WTC11 (cell line): ENCODE results near the gene RIOX2. TPM values are rescaled to one million over a fixed set of nuclear protein-coding genes. Genes with fewer than 3 reads are reported as not detected.

ENCODE experiments used
- ATAC-seq: fragments of 200-7000 bp; cut with Tn5 transposase; 2 replicates; pipeline ENCODE4 v1.10.0; 2021; ENCODE audit warnings: mild to moderate bottlenecking, moderate library complexity
- CTCF ChIA-PET: fragments of 300-600 bp; sonication (Branson Sonifier 250); formaldehyde crosslinking; loops from one replicate; lab custom pipeline; 2021; ENCODE audit warnings: antibody characterized with exemption; lab: Charles Lee
- POLR2A ChIA-PET: fragments of 350-600 bp; sonication (Branson Sonifier 250); formaldehyde crosslinking; loops from one replicate; lab custom pipeline; 2021; ENCODE audit warnings: antibody characterized with exemption; lab: Charles Lee
- DNase-seq: peaks from one replicate; pipeline ENCODE4 v3.0.0; 2021; ENCODE audit warnings: low spot score
- H3K27ac Mint-ChIP-seq: 2 replicates; pipeline ENCODE4 v1.8.0; 2021; ENCODE audit warnings: mixed read lengths
- H3K27me3 Mint-ChIP-seq: 2 replicates; pipeline ENCODE4 v1.8.0; 2021; ENCODE audit warnings: low read depth, mild to moderate bottlenecking, moderate library complexity, mixed read lengths
- H3K36me3 Mint-ChIP-seq: 2 replicates; pipeline ENCODE4 v1.8.0; 2021; ENCODE audit warnings: mixed read lengths
- H3K4me1 Mint-ChIP-seq: 2 replicates; pipeline ENCODE4 v1.8.0; 2022; ENCODE audit warnings: mixed read lengths
- H3K4me3 Mint-ChIP-seq: 2 replicates; pipeline ENCODE4 v1.8.0; 2021; ENCODE audit warnings: mild to moderate bottlenecking, moderate library complexity, mixed read lengths
- H3K9me3 Mint-ChIP-seq: 2 replicates; pipeline ENCODE4 v1.8.0; 2021; ENCODE audit warnings: mixed read lengths
- ARID4B ChIP-seq: sonication (generic); formaldehyde crosslinking; IDR thresholded peaks from 2 replicates; pipeline ENCODE4 v1.8.0; 2023; ENCODE audit warnings: missing genetic modification reagents, mild to moderate bottlenecking, borderline replicate concordance
- ATF6 ChIP-seq: sonication (generic); formaldehyde crosslinking; IDR thresholded peaks from 2 replicates; pipeline ENCODE4 v1.8.1; 2023; ENCODE audit warnings: mild to moderate bottlenecking, missing genetic modification reagents
- E2F1 ChIP-seq: sonication (generic); formaldehyde crosslinking; IDR thresholded peaks from 2 replicates; pipeline ENCODE4 v1.8.0; 2022; ENCODE audit warnings: mild to moderate bottlenecking, missing genetic modification reagents
- EMX1 ChIP-seq: fragments of 250-450 bp; sonication (Bioruptor Pico); IDR thresholded peaks from 2 replicates; pipeline ENCODE4 v1.8.0; 2021; ENCODE audit warnings: mild to moderate bottlenecking
- FOXJ3 ChIP-seq: sonication (generic); formaldehyde crosslinking; IDR thresholded peaks from 2 replicates; pipeline ENCODE4 v1.9.0; 2021; ENCODE audit warnings: missing genetic modification reagents, mild to moderate bottlenecking, borderline replicate concordance
- FOXK1 ChIP-seq: sonication (generic); formaldehyde crosslinking; IDR thresholded peaks from 2 replicates; pipeline ENCODE4 v1.8.0; 2022; ENCODE audit warnings: mild to moderate bottlenecking, moderate library complexity, missing genetic modification reagents
- GABPB1 ChIP-seq: sonication (generic); formaldehyde crosslinking; IDR thresholded peaks from 2 replicates; pipeline ENCODE4 v1.8.1; 2023; ENCODE audit warnings: mild to moderate bottlenecking, missing genetic modification reagents
- HMGA2 ChIP-seq: fragments of 250-450 bp; sonication (Bioruptor Pico); IDR thresholded peaks from 2 replicates; pipeline ENCODE4 v1.4.0; 2021; ENCODE audit warnings: mild to moderate bottlenecking, moderate library complexity
- IRF1 ChIP-seq: sonication (generic); formaldehyde crosslinking; IDR thresholded peaks from 2 replicates; pipeline ENCODE4 v1.8.0; 2023; ENCODE audit warnings: missing genetic modification reagents
- OVOL2 ChIP-seq: fragments of 250-450 bp; sonication (Bioruptor Pico); IDR thresholded peaks from 2 replicates; pipeline ENCODE4 v1.9.0; 2021; ENCODE audit warnings: mild to moderate bottlenecking, borderline replicate concordance
- TCF7 ChIP-seq: sonication (generic); formaldehyde crosslinking; IDR thresholded peaks from 2 replicates; pipeline ENCODE4 v1.8.0; 2022; ENCODE audit warnings: mild to moderate bottlenecking, low read depth, missing genetic modification reagents, moderate library complexity
- TEAD1 ChIP-seq: sonication (generic); formaldehyde crosslinking; IDR thresholded peaks from 2 replicates; pipeline ENCODE4 v1.8.0; 2022; ENCODE audit warnings: mild to moderate bottlenecking, missing genetic modification reagents
- TP53 ChIP-seq: sonication (generic); formaldehyde crosslinking; IDR thresholded peaks from 2 replicates; pipeline ENCODE4 v1.8.1; 2023; ENCODE audit warnings: mild to moderate bottlenecking, missing genetic modification reagents
- USF1 ChIP-seq: sonication (generic); formaldehyde crosslinking; IDR thresholded peaks from 2 replicates; pipeline ENCODE4 v1.8.0; 2022; ENCODE audit warnings: mild to moderate bottlenecking, missing genetic modification reagents
- ZNF219 ChIP-seq: sonication (generic); formaldehyde crosslinking; IDR thresholded peaks from 2 replicates; pipeline ENCODE4 v1.8.0; 2023; ENCODE audit warnings: missing genetic modification reagents, mild to moderate bottlenecking, borderline replicate concordance
- ZNF281 ChIP-seq: sonication (generic); formaldehyde crosslinking; IDR thresholded peaks from 2 replicates; pipeline ENCODE4 v1.8.0; 2023; ENCODE audit warnings: mild to moderate bottlenecking, missing genetic modification reagents
- total RNA-seq: library from RNA; stranded (reverse); gene quantifications from 3 replicates; pipeline ENCODE4 v1.2.3, GENCODE V29; 2021

RIOX2 gene
- total RNA-seq, 1 experiment from 2014 or later, result 11.0 TPM

GRCh38 chr3:97937205-97937604 lies 35.0 kb downstream of the RIOX2 start (continued):
- no peak for TF ChIP-seq ARID4B
- TF ChIP-seq ATF6 (CRISPR knock-in tag), result no peak
- no peak for TF ChIP-seq FOXK1 (CRISPR knock-in tag)
- no peak for TF ChIP-seq EMX1
- TF ChIP-seq USF1 (CRISPR knock-in tag), result no peak
- no peak for TF ChIP-seq TCF7
- no peak for TF ChIP-seq HMGA2 (CRISPR knock-in tag)
- TF ChIP-seq TEAD1 (CRISPR knock-in tag), result no peak
- no peak for TF ChIP-seq ZNF281 (CRISPR knock-in tag)

GRCh38 chr3:97935842-97936241 lies 36.4 kb downstream of the RIOX2 start:
- Mint-ChIP-seq H3K27me3 (no peaks in the 10 kb centered on the region), H3K9me3 (no peaks in the 10 kb centered on the region), H3K4me1 (no peaks in the 10 kb centered on the region), H3K4me3 (no peak overlapping the region), H3K36me3 (peaks cover 17% of the 10 kb centered on the region), H3K27ac (no peak overlapping the region)
- CTCF ChIA-PET, result no interaction called here
- DNase-seq (no peak), ATAC-seq (no peak)
- TF ChIP-seq OVOL2 (CRISPR knock-in tag), result no peak
- no peak for TF ChIP-seq E2F1
- TF ChIP-seq IRF1 (CRISPR knock-in tag), result no peak
- no peak for TF ChIP-seq TP53
- no peak for TF ChIP-seq USF1 (CRISPR knock-in tag)
- no peak for TF ChIP-seq GABPB1 (CRISPR knock-in tag)
- TF ChIP-seq ZNF219 (CRISPR knock-in tag), result no peak
- TF ChIP-seq FOXJ3 (CRISPR knock-in tag), result no peak
- POLR2A ChIA-PET, result no interaction called here
